Stimulated activated CD4-positive, alpha-beta T cell treated with anti-CD3 and anti-CD28 coated beads, Interleukin-15, amount 100 ng/mL, for 24 hours (primary cell): ENCODE data around the gene SDC4.
A peak's percentile ranks its signal among the peaks of the same experiment; 100 is the strongest.

Experiments used
- DNase-seq: peaks from one replicate; pipeline ENCODE4 v3.0.0-alpha.2; 2020

The SDC4 gene

DNA sequence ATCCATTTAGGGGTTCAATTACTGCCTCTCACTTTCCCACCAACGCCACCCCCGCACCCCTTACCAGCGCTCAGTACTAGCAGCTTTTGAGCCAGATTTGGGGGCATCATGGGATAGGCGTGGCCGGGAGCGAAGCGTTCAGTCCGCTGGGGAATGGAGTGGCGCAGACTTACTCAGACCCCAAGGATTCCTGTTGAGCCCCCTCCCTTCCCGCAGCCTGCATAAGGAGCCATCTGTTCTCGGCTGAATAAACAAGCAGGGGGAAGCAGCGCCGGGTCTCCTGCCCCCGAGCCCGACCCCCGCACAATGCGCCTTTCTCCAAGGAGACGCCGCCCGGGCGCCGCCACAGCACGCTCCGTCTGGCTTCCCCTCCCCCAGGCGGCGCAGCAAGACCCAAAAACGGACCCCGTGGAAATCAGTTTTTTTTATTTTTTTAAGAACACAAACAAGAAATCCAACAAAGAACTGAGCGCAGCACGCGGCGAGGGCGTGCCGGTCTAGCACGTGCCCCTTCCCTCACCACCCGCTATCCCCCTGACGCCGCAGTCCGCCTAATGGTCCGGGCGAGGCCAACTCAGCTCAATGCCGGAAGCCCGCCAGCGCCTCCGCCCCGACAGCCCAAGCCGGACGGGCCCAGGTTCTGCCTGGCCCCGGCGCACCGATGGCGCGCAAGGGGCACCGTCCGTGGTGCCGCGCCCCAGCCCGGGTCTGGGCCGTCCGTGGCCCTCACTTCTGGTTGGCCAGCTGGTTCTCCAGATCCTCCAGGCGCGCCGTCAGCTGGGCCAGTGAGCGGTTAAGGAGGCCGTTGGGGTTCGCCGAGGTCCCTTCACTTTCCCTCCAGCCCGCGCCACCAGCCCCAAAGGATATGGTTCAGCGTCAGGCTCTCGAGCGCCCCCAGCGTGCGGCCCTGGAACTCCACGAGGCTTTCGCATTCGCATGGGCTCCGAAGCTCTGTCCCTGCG lies 54.9 kb downstream of the SDC4 start:
- DNase-seq: peak; percentile 91

DNA sequence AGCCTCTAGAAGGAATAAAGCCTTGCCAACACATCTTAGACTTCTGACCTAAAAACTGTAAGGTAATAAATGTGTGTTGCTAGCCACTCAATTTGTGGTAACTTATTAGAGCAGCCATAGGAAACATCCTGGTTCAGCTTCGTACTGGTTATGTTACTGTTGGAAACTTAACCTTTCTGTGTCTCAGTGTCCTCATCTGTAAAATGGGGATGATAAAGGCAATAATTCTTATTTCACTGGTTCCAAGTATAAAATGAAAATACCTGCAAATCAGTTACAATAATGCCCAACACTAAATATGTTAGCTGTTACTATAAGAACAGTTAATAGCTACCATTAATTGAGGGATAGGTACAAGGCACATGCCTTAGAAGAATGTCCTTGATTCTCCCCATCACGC lies 55.9 kb downstream of the SDC4 start:
- DNase-seq: no peak

DNA sequence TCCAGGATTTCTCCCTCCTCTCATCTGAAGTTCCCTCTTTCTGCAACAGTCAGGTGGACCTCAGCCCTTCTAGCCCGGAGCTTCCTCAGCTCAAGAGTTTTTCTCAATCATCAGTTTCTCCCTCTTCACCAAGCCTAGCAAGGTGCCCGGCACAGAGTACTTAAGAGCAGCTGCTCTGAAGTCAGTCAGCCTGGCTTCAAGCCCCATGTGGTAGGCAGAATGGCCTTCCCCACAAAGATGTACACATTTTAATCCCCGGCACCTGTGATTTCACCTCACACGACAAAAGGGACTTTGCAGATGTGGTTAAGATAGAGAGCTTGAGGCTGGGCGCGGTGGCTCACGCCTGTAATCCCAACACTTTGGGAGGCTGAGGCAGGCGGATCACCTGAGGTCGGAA lies 56.7 kb downstream of the SDC4 start:
- no peak for DNase-seq

DNA sequence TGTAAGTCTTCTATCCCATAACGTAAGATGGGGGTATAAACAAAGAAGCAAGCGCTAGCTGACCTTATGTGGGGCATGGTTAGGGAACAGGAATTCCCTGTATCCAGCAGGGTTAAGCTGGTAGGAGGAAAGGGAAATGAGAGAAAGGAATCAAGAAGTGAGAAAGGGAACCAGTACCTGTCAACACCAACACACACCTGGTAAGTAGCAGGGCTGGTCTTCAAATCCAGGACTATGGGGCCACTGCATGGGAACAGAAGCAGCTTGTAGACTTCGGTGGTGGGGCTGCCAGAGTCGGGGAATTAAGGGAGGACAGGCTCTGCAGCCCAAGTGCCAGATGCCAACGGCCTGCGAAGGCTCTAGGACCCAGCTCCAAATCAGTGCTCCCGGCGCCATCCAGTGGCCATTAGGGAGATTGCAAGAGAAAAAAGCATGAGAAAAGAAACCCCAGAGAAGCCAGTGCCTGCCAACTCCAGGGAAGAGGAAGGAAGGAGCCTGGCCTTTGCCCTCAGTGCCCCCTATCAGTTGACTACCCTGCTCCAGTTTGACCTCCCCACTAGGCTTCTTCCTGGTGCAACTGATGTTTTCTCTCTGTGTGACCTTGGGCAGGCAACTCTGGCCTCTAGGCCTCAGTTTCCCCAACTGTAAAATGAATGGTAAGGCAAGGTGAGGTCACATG lies 57.4 kb downstream of the SDC4 start:
- peak; percentile 79 for DNase-seq

DNA sequence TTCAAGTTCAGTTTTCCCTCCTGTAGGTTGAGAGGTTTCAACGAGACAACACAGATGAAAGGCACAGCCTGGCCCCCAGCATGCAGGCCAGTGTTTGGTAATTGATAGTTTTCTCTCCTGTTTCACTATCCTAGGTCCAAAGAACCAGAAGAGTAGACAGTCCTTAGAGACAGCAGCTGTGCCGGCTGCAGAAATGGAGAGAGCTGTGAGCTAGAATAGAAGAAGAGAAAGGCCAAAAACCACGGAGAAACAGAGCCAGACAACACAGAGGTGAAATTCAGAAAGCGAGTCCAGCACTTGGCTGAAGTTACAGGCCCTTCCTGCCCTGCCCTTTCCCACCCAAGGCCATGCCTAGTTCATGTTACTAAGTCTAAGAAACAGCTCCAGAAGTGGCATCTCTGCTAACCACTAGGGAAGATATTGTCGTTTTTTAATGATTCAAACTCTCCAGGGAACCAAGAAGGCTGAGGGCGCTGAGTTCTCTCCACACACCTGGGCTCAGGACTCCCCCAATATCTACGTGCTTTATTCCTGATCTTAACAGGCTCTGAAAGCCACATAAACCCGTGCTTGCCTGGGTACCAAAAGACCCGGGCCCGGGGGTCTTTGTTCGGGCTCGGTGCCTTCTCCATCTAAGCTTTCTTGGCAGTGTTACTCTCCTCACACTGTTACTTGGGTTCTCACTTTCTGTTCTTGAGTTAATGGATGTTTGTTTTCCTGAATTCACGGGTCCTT lies 58.1 kb downstream of the SDC4 start:
- DNase-seq: no peak

DNA sequence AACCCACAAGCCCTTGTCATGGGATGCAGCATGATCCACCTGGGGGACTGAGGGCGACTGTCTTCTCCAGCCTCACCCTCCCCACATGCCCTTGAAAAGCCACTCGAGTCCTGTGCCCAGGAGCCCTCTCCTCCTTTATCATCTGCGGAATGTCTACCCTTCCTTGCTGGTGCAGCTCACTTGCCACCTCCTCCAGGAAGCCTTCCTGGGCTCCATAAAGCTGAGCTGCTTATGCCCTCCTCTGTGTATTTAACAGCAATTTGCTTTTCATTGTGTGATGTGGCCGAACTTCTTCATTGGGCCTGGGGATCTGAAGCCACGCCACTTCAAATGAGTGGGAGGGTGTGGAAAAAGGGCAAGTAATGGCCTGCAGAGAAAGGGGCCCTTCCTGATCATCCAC lies 59.4 kb downstream of the SDC4 start:
- no peak for DNase-seq

DNA sequence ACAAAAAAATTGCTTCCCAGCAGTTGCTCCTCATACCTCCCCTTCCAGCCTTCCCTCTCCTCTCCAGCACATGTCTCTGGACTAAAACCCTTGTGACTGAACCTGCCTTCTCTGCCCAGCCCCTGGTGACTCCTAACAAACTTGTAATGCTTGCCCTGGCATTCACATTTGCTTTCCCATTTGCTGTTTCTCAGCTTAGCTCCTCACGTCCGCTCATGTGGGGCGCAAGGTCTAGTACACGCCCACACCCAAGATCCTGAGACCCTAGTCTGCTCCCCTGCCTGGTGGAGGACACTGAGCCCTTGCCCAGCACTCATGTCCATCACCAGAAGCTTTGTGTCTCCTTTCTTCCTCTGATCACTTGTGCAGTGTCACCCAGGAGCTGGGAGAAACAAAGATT lies 59.8 kb downstream of the SDC4 start:
- DNase-seq: no peak

DNA sequence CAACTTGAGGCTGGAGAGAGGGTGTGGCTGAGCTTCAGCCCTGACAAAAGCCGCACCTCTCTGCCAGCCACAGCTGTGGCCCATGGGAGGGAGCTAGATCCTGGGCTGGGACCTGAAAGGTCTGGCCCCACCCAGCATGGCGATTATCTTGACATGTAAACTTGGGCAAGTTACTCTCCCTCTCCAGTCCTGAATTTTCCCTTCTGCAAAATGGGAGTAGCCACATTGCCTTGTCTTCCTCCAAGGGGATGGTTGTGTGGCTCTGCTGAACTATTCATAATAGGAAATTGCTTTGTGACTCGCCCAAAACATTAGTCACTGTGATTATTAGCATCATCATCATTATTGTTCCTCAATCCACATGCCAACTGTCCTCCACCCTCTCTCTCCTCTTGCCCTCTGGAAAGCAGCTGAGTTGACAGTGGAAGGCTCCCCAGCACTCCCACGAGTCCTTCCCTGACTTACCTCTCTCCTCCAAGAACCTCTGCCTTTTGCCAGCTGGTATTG lies 64.6 kb downstream of the SDC4 start:
- DNase-seq: no peak

DNA sequence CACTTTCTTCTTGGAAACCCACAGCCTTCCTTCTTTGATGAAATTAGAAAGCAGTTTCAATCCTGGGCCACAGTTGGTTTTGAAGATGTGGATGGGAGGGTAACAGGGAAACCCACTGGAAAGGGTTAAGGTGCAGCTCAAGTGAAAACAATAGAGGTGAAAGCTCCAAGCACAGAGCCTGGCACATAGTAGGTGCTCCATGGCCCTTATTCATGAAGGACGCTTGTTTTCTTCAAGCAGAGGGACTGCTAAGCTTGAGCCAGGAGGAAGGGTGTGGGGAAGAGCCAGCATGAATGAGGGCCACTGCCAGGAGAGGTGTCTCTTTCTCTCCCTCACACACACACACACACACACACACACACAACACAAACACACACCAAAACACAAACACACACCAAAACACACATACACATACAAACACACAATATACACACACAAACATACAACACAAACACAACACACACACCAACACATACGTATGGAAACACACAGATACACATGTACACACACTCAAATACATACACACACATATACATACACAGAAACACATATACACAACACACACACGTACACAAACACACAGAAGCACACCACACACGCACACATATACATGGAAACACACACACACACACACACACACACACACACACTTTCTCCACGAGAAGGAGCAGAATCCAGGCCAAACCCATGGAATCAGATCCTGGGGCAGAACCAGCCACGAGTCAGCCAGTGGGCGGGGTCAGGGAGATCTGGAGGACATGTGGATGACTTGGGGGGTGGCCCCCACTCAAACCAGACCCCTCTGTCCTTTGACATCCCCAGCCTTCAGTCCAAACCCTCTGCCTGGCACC lies 65.3 kb downstream of the SDC4 start:
- DNase-seq: no peak

DNA sequence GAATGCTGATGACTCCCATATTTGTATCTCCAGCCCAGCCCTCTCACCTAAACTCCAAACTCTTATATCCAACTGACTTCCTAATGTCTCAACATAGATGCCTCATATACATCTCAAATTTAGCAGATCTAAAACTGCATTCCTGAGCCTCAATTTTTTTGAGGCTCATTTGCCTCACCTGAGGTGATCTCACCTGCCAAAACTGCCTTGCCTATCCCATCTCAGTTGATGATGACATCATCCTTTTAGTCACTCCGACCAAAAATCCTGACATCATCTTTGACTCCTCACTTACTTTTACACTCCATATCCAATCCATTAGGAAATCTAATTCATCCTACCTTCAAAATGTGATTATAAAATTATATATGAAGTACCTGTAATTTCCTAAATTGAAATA lies 68.2 kb downstream of the SDC4 start:
- no peak for DNase-seq

DNA sequence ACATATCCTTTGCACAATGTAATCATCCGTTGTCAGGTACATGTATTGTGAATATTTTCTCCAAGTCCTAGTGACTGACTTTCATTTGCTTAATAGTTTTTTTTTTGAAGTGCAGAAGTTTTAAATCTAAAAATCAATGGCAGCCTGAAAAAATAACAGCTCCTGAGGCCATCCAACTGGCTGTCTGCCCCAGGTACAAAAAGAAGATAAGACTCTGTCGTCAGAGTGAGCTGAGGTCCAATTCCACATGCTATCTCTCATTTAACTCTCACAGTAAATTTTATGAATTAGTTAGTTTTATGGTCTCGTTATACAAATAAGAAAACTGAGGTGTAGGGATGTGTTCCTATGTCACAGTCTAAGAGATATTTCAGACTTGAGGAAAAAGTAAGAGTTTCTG lies 72.9 kb downstream of the SDC4 start:
- DNase-seq: no peak
